GM21825 (cell line): ENCODE data around the gene TBL1XR1.
"Not testable (repeated sequence)": the region's sequence is repeated elsewhere in the genome, so short reads cannot be mapped to it uniquely, and the experiment has no call there.

Source experiments
- ATAC-seq: cut with Tn5 transposase; IDR thresholded peaks from one replicate; pipeline ENCODE4 v1.9.1; 2021; ENCODE audit warnings: mild to moderate bottlenecking, moderate library complexity; ENCODE audit not compliant: unreplicated experiment

TBL1XR1 gene

GRCh38 chr3:177039490-177040274 lies 157.6 kb downstream of the TBL1XR1 start:
- ATAC-seq: no peak

- no peak for ATAC-seq
Measured at GRCh38 chr3:177037241-177037640, 160.0 kb downstream of the TBL1XR1 start.

DNA sequence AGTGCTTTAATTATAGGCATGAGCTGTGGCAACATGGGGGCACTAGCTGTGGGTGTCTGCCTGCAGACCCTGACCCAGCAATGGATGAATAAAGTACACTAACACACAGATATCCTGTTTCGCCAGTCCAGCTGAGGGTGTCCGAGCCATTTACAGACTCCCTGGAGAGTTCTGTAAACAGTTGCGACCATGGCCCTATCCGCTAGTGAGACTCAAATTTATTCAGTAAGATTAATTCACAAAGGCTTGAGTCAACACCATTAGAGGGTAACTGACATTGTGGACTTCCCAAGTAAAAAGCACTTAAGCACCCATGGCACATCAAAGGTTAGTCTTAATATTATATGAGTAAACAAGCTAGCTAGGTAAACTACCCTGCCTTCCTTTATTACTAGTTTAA lies 161.6 kb downstream of the TBL1XR1 start:
- ATAC-seq: no peak

- no peak for ATAC-seq
Measured at GRCh38 chr3:177034832-177035475, 162.3 kb downstream of the TBL1XR1 start.

DNA sequence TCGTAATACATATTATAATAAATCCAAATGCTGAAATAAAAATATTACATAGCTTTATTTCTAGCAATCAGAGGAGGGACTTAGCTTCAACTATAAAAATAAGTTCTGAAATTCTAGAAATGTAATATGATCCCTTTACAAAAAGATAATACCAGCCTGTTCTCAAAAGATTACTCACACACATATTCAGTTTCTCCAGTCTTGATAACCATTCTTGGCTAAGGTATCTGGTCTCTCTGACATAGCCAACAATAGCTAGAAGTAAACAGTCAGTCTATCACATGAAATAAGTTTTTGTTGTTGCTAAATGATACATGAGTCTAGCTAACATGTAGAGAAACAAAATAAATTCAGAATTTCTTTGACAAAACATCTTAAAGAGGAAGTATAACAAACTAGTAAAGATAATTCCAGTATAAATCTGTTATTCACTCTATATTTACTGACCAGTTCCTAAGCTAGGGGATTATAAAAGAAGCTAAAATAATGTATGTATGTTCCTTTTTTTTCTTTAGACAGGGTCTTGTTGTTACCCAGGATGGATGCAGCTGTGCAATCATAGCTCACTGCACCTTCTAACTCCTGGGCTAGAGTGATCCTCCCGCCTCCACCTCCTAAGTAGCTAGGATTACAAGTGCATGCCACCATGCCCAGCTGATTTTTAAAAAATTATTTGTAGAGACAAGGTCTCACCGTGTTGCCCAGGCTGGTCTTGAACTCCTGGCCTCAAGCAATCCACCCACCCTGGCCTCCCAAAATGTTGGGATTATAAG lies 170.6 kb downstream of the TBL1XR1 start:
- no peak for ATAC-seq

- ATAC-seq: no peak
Measured at GRCh38 chr3:177015881-177016280, 181.4 kb downstream of the TBL1XR1 start.

DNA sequence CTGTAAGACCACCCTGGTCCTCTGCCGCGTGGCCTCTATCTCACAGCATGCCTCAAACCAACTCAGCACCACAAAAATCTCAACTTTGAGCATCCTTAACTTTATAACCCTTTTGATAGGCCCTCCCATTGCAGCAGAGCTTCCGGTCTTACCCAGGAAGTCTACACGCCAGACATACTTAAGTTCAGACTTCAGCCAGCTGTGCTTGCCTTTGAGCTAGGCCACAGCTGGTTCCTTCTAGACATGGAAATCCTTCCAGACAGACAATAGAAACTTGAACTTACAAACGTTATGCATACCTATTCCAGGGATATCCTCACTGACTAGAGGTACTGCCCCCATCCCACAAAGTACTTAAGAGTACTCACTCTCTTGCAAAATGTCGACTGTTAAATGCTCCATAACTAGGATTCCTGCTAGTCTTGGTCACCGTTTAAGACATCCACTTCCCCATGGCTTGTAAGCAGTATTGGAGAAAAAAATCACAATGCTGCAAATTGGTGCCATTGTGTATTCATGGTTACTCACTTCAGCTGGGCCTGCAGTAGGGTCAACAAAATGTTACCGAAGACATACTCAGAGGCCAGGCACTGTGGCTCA lies 183.5 kb downstream of the TBL1XR1 start:
- ATAC-seq: no peak

GRCh38 chr3:177005718-177006405 lies 191.4 kb downstream of the TBL1XR1 start:
- no peak for ATAC-seq

GRCh38 chr3:177000159-177000558 lies 197.1 kb downstream of the TBL1XR1 start:
- not testable (repeated sequence) for ATAC-seq

DNA sequence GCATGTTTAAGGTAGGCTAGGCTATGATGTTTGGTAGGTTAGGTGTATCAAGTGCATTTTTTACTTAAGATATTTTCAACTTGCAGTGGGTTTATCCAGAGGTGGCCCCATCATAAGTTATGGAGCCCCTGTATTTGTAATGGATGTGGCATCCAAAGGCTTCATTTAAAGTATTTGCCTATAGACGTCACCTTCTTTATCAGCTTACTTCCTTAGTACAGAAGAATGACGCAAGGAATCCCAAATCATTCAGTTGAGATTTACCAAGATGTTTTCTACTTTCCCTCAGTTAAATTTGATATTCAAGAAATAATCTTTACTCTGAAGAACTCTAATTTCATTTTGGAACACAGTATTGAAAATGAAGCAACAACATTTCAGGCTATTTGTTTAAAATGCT lies 201.3 kb downstream of the TBL1XR1 start:
- no peak for ATAC-seq

GRCh38 chr3:176994891-176995781 lies 202.1 kb downstream of the TBL1XR1 start:
- no peak for ATAC-seq

GRCh38 chr3:176994393-176994792 lies 202.9 kb downstream of the TBL1XR1 start:
- ATAC-seq: no peak

DNA sequence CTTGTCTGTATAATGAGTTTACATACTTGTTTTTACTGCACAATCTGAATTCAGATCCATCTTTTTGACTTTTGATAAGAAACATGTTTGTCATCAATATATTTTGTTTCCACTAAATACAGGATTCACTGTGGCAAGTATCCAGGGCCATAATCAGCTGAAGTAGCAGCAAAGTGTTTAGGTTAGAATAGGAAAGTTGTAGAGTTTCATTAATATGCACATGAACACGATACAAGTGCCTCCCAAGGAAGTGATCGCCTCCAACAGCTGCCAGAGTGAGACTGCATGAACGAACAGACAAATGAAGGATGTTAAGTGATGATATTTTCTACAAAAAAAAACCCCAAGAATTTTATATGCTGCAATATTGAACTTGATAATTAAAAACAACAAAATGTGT lies 204.3 kb downstream of the TBL1XR1 start:
- ATAC-seq: no peak

GRCh38 chr3:176992565-176992964 lies 204.7 kb downstream of the TBL1XR1 start:
- ATAC-seq: no peak

- ATAC-seq: no peak
Measured at GRCh38 chr3:176988795-176989194, 208.5 kb downstream of the TBL1XR1 start.

DNA sequence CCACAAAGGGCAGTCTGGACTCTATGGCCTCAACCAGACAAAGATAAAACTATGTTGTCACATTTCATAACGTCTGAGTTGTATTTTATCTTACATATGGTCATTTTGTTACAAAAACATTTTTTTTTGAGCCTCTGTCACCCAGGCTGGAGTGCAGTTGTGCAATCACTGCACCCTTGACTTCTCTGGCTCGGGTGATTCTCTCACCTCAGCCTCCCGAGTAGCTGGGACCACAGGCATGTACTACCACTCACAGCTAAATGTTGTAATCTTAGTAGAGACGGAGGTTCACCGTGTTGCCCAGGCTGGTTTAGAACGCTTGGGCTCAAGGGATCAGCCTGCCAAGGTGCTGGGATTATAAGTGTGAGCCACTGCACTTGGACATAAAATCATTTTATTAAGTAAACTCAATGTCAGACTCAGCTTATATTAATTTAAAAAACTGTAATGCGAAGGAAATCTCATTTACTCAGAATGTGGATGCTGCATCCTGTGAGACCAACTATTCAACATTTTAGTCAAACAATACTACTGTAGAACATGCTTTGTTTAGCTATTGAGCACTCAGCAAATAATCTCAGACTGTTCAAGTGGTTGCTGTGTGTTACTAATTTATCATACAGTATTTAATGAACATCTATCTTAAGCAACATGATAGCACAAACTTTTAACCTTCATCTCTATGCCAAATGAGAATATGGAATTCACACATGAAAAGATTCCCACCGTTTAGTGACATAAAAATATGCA lies 209.2 kb downstream of the TBL1XR1 start:
- no peak for ATAC-seq

GRCh38 chr3:176978441-176978840 lies 218.8 kb downstream of the TBL1XR1 start:
- no peak for ATAC-seq

- ATAC-seq: no peak
Measured at GRCh38 chr3:176977331-176977730, 220.0 kb downstream of the TBL1XR1 start.

GRCh38 chr3:176976586-176976985 lies 220.7 kb downstream of the TBL1XR1 start:
- ATAC-seq: no peak
